ENCODE data around the gene MMP11.
"Not testable (repeated sequence)": the region's sequence is repeated elsewhere in the genome, so short reads cannot be mapped to it uniquely, and the experiment has no call there.

MMP11 gene, protein sequence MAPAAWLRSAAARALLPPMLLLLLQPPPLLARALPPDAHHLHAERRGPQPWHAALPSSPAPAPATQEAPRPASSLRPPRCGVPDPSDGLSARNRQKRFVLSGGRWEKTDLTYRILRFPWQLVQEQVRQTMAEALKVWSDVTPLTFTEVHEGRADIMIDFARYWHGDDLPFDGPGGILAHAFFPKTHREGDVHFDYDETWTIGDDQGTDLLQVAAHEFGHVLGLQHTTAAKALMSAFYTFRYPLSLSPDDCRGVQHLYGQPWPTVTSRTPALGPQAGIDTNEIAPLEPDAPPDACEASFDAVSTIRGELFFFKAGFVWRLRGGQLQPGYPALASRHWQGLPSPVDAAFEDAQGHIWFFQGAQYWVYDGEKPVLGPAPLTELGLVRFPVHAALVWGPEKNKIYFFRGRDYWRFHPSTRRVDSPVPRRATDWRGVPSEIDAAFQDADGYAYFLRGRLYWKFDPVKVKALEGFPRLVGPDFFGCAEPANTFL

GRCh38 chr22:23772649-23773473 is at the start of gene MMP11:
Gene MMP11, plus strand, starts transcription at chr22:23772849. Its CDS starts 22 bp downstream, at chr22:23772871.
- peak; percentile 75 for DNase-seq

- DNase-seq = not testable (repeated sequence)
Observed at GRCh38 chr22:23728108-23728507, 44.5 kb upstream of the MMP11 start.

DNA sequence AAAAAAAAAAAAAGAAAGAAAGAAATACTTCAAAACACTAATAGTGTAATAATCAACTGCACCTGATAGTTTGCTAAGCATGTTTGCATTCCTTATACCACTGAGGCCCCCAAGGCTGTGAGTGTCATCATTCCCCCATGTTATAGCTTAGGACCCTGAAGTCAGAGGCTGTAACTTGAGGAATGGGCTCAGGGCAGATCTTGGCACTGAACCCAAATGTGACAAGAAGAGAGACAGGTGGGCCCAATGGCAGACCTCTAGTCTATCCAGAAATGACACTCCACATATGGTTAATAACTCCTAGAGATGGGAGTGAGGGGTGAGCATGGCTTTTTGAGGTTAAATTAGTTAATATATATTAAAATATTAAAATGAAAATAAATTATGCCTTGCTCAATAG is 35.0 kb upstream of the MMP11 start:
- DNase-seq = no peak

GRCh38 chr22:23742505-23743264 is 30.0 kb upstream of the MMP11 start:
- no peak for DNase-seq

- DNase-seq = no peak
Observed at GRCh38 chr22:23743303-23743705, 29.3 kb upstream of the MMP11 start.

GRCh38 chr22:23744001-23744400 is 28.6 kb upstream of the MMP11 start:
- no peak for DNase-seq

- no peak for DNase-seq
Observed at GRCh38 chr22:23744485-23744884, 28.2 kb upstream of the MMP11 start.

- DNase-seq = no peak
Observed at GRCh38 chr22:23745791-23746190, 26.9 kb upstream of the MMP11 start.

- DNase-seq = no peak
Observed at GRCh38 chr22:23749841-23750301, 22.8 kb upstream of the MMP11 start.

- DNase-seq = no peak
Observed at GRCh38 chr22:23750367-23750713, 22.3 kb upstream of the MMP11 start.

DNA sequence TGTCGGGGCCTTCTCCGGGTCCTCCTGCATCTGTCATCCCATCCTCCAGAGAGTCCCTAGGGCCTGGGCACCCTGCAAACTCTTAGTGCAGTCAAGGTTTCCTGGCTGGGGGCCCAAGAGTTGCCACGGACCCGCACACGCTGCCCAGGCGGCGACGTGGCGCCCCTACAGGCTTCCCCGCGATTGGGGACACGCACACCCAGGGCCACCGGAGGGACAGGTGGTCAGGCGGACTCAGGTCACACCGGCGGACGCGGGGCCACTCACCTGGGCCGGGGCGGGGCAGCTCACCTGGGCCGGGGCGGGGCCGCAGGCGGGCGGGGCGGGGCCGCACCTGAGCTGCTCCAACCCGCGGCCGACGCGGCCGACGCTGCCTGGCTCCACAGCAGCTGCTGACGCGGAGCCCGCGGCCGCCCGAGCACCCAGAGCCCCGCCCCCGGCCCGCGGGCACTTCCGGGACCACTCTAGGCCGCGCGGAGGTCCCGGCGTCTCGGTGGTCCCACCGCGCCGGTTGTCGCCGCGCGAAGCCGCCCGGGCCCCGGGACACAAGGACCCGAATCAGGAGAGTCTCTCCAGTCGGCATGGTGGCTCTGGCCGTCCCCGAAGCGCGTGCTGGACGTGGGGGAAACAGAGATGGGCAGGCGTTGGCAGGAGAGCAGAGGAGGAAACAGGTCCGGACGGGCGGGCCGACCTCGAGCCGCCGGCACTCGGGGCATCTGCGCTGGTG is 21.8 kb upstream of the MMP11 start, which contains the start of gene ZNF70:
Gene ZNF70 (minus strand): TSS at position 399 of the 727 bp plus-strand sequence. CDS start 5,972 bp downstream, outside the sequence.
- DNase-seq = peak; percentile 91

DNA sequence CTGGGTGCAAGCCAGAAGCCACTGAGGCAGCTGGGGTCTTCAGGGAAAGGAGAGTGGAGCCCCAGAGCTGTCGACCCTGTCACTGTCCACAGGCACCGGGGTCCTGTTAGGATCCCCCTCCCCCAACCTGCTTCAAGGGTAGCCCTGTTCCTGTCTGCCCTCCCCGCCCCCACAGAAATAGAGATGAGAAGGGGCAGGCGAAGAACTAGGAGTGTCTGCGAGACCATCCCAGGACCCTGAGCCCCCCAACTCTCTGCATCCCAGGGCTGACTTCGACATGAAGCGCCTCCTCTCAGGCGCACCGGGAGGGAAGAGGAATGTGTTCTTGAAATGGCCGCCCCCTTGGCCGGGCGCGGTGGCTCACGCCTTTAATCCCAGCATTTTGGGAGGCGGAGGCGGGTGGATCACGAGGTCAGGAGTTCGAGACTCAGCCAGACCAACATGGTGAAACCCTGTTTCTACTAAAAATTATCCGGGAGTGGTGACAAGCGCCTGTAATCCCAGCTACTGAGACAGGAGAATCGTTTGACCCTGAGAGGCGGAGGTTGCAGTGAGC is 21.1 kb upstream of the MMP11 start:
- peak; percentile 66 for DNase-seq

DNA sequence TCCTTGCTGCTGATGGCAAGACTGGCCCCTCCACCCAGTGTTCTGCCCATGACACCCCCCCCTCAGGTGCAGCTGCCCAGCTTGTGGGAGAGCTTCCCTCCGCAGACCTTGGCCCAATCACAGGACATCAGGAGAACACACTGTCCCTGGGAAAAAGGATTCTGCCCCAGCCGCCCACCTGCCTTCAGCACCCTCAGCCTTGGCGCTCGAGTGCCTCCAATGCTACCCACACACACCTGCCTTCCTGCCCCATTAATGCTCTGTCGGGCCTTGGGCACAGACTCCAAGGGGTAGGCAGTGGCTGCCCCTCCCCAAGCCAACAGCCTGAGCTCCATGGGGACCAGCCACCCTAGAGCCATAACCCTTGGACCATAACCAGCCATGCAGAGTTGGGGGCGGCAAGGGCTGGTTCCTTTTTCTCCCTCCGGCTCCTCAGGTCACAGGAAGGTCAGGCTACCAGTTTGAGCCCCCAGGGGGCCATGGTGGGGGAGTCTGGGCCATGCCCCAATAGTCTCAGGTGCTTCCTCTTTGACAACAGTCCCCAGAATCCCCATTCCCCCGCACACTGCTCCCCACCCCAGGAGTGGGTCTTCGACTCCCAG is 20.5 kb upstream of the MMP11 start:
- no peak for DNase-seq

DNA sequence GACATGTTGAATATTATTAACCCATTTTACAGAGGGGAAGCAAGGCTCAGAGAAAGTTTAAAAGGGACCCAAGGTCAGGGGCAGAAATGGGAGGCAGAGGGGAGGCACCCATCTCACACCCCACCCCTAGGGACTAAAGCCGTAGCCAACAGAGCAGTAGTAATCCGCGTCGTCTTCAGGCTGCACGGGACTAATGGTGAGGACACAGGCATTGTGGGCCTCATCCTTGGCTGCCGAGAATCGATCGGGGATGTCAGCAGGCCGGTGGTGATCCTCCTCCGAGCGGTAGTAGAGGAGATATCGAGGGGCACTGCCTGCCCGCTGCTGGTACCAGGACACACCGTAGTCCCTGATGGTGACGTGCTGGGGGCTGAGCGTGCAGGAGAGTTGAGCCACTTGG is 19.9 kb upstream of the MMP11 start:
- DNase-seq = no peak

GRCh38 chr22:23753385-23753784 is 19.3 kb upstream of the MMP11 start:
- DNase-seq = no peak

GRCh38 chr22:23754220-23754919 is 18.3 kb upstream of the MMP11 start, which contains the start of gene VPREB3:
Gene VPREB3, minus strand, starts transcription at chr22:23754425. Its CDS starts 62 bp downstream, at chr22:23754363.
- no peak for DNase-seq

- DNase-seq = no peak
Observed at GRCh38 chr22:23754980-23755636, 17.5 kb upstream of the MMP11 start.

DNA sequence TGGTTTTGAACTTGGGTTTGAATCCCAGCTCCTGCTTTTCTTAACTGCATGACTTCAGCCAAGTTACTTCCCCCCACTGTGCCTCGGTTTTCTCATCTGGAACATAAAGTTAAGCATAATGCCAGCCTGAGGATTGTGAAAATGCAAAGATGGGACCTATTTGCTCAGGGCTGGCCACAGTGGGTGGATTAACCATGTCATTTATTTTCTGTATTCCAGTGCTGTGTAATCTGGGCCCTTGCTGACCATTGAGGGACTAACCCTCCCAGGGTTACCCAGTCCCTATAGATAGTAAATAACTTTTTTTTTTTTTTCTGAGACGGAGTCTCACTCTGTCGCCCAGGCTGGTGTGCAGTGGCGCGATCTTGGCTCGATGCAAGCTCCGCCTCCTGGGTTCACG is 16.9 kb upstream of the MMP11 start:
- DNase-seq = no peak

DNA sequence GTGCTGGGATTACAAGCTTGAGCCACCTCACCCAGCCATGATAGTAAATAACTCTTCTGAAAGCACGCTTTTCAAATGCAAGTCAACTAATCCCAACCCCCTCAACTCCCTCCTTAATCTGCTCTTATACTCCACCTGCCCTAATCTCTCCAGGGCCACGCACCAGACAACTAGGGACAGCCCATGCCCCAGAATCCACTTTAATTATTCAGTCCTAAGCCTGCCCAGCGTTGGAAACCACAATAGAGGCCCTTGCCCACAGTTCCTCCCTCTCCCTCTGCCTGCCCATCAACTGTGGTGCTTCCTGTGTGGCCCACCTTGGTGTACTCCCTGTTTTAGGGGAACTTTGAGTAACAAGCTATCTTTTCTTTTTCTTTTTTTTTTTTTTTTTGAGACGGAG is 15.8 kb upstream of the MMP11 start:
- no peak for DNase-seq

DNA sequence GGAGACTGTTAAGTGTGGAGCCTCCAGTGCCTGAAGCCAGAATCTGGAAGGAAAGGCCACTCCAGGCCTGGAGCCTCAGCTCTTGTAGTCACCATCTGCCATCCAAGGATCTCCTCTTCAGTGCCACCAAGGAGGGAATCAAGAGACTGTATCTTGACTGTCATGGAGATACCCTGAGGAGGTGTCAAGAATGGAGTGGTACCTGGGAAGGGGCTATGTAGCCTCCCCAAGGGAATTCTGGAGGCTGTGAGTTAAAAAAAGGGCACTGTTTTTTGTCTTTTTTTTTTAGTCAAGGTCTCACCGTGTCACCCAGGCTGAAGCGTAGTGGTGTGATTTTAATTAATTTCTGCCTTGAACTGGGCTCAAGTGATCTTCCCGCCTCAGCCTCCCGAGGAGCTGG is 13.1 kb upstream of the MMP11 start:
- DNase-seq = no peak
